ENCODE results near the gene NXF1. TPM values are rescaled to one million over a fixed set of nuclear protein-coding genes. Genes with fewer than 3 reads are reported as not detected.
A peak's percentile ranks its signal among the peaks of the same experiment; 100 is the strongest.

The NXF1 gene
- total and polyA plus RNA-seq, 2 of the 13 experiments (the other 11 are each of a cell fraction or from before 2014, with no cell fraction given): 30.4 to 30.9 TPM

GRCh38 chr11:62842171-62842741 lies 37.0 kb upstream of the NXF1 start (continued):
- TF ChIP-seq, protein P1, sequence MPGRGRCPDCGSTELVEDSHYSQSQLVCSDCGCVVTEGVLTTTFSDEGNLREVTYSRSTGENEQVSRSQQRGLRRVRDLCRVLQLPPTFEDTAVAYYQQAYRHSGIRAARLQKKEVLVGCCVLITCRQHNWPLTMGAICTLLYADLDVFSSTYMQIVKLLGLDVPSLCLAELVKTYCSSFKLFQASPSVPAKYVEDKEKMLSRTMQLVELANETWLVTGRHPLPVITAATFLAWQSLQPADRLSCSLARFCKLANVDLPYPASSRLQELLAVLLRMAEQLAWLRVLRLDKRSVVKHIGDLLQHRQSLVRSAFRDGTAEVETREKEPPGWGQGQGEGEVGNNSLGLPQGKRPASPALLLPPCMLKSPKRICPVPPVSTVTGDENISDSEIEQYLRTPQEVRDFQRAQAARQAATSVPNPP (CRISPR knock-in tag; IDR thresholded peaks at IDR 0.05): no peak
- no peak for TF ChIP-seq ZBTB7B (CRISPR knock-in tag; IDR thresholded peaks at IDR 0.05)
- TF ChIP-seq, protein P2, sequence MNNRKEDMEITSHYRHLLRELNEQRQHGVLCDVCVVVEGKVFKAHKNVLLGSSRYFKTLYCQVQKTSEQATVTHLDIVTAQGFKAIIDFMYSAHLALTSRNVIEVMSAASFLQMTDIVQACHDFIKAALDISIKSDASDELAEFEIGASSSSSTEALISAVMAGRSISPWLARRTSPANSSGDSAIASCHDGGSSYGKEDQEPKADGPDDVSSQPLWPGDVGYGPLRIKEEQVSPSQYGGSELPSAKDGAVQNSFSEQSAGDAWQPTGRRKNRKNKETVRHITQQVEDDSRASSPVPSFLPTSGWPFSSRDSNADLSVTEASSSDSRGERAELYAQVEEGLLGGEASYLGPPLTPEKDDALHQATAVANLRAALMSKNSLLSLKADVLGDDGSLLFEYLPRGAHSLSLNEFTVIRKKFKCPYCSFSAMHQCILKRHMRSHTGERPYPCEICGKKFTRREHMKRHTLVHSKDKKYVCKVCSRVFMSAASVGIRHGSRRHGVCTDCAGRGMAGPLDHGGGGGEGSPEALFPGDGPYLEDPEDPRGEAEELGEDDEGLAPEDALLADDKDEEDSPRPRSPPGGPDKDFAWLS (CRISPR knock-in tag; IDR thresholded peaks at IDR 0.05; ENCODE audit: borderline replicate concordance): no peak
- TF ChIP-seq HMG20B (CRISPR knock-in tag; conservative IDR thresholded peaks at IDR 0.05): no peak
- peak; percentile 66 for TF ChIP-seq ZFX (CRISPR knock-in tag; IDR thresholded peaks at IDR 0.05; ENCODE audit: low read depth)
- TF ChIP-seq SMARCE1 (IDR thresholded peaks at IDR 0.05; ENCODE audit: borderline replicate concordance): no peak
- TF ChIP-seq ZMYM2 (CRISPR knock-in tag; IDR thresholded peaks at IDR 0.05): no peak
- TF ChIP-seq TBX3 (IDR thresholded peaks at IDR 0.05; ENCODE audit: borderline replicate concordance): no peak
- TF ChIP-seq PHF21A (CRISPR knock-in tag; IDR thresholded peaks at IDR 0.05): no peak
- no peak for TF ChIP-seq ZBTB33 (CRISPR knock-in tag; IDR thresholded peaks at IDR 0.05)
- 0 out of 2 replicates have a peak, but pooled peaks have one; percentile 77 for TF ChIP-seq ELF4 (CRISPR knock-in tag; IDR thresholded peaks at IDR 0.05; ENCODE audit: borderline replicate concordance)
- TF ChIP-seq MNT (IDR thresholded peaks at IDR 0.05): no peak
- TF ChIP-seq RARG (CRISPR knock-in tag; IDR thresholded peaks at IDR 0.05; ENCODE audit: low read depth): no peak
- 0 out of 2 replicates have a peak, but pooled peaks have one; percentile 16 for TF ChIP-seq MYC (CRISPR knock-in tag; IDR thresholded peaks at IDR 0.05; ENCODE audit: borderline replicate concordance)
- TF ChIP-seq ZBTB43 (CRISPR knock-in tag; conservative IDR thresholded peaks at IDR 0.05): no peak
- no peak for TF ChIP-seq BRCA1 (CRISPR knock-in tag; IDR thresholded peaks at IDR 0.05)
- 0 out of 2 replicates have a peak, but pooled peaks have one; percentile 3 for TF ChIP-seq TFDP1 (CRISPR knock-in tag; IDR thresholded peaks at IDR 0.05; ENCODE audit: borderline replicate concordance)
- no peak for TF ChIP-seq KLF16 (CRISPR knock-in tag; IDR thresholded peaks at IDR 0.05)
- TF ChIP-seq ZSCAN30 (CRISPR knock-in tag; IDR thresholded peaks at IDR 0.05): no peak
- TF ChIP-seq KDM3A (CRISPR knock-in tag; IDR thresholded peaks at IDR 0.05; ENCODE audit: low read depth): no peak
- TF ChIP-seq REL (CRISPR knock-in tag; conservative IDR thresholded peaks at IDR 0.05): no peak
- no peak for TF ChIP-seq PHF5A (CRISPR knock-in tag; IDR thresholded peaks at IDR 0.05; ENCODE audit: low read depth, unreplicated experiment)
